Transverse colon (tissue), 4 donors: ENCODE data around the gene BHLHA9. TPM values are rescaled to one million over a fixed set of nuclear protein-coding genes. Genes with fewer than 3 reads are reported as not detected.

ENCODE experiments used
- DNase-seq: peaks from one replicate; pipeline ENCODE4 v3.0.0-alpha.2; 2019
- H3K27ac ChIP-seq, 4 donors: fragments of 200-600 bp; sonication (generic); 2 replicates each; pipeline ENCODE4 v1.5.1; 2016 to 2018; ENCODE audit warnings: inconsistent platforms in 4 of 4
- H3K27me3 ChIP-seq: fragments of 200-600 bp; sonication (generic); 2 replicates; pipeline ENCODE4 v1.5.1; 2017; ENCODE audit warnings: inconsistent platforms
- H3K36me3 ChIP-seq, 4 donors: fragments of 200-600 bp; sonication (generic); 2 replicates each; pipeline ENCODE4 v1.5.1; 2017 to 2019; ENCODE audit warnings: inconsistent platforms in 4 of 4
- H3K4me1 ChIP-seq, 4 donors: fragments of 200-600 bp; sonication (generic); 2 replicates each; pipeline ENCODE4 v1.5.1; 2017 to 2020; ENCODE audit warnings: inconsistent platforms in 4 of 4
- H3K4me3 ChIP-seq, 4 donors: fragments of 200-600 bp; sonication (generic); 1 replicate in 1 of 4; 2 replicates in 3 of 4; pipeline versions ENCODE4 v1.5.1 to v1.6.1; 2017 to 2019; ENCODE audit warnings: inconsistent platforms in 4 of 4
- H3K9me3 ChIP-seq, 2 donors: fragments of 200-600 bp; sonication (generic); 2 replicates each; pipeline ENCODE4 v1.5.1; 2017 to 2019; ENCODE audit warnings: inconsistent platforms in 2 of 2
- EP300 ChIP-seq: sonication (generic); formaldehyde crosslinking; IDR thresholded peaks from one replicate; pipeline ENCODE4 v1.6.1; 2017; ENCODE audit warnings: antibody characterized with exemption, low read depth
- POLR2A ChIP-seq: fragments of 450-650 bp; IDR thresholded peaks from one replicate; pipeline ENCODE4 v1.6.1; 2016; ENCODE audit warnings: antibody characterized with exemption, mild to moderate bottlenecking, moderate library complexity
- POLR2AphosphoS5 ChIP-seq, 3 donors: sonication (generic); formaldehyde crosslinking; IDR thresholded peaks; one replicate each; pipeline ENCODE4 v1.6.1; 2016; ENCODE audit warnings: antibody characterized with exemption in 3 of 3
- WGBS, 2 donors: methylation state at CpG; one replicate each; pipeline ENCODE4 v1.1.5; 2018; ENCODE audit warnings: low coverage in 1 of 2; 5-methylcytosine and 5-hydroxymethylcytosine counted together
- in situ Hi-C, 4 donors: fragments of 200-750 bp; cut with MboI; loops; one replicate each; pipeline versions ENCODE4 v1.15.0 to v1.15.1; 2017; ENCODE audit warnings: low sequenced_read_pairs in 3 of 4, low pct_ligation_motif_present in 1 of 4, low pct_unique_long_range_greater_than_20kb in 1 of 4
- intact Hi-C: fragments of 100-400 bp; cut with DNase I; formaldehyde crosslinking; loops from one replicate; pipeline ENCODE4 v1.15.1; 2023; ENCODE audit warnings: low total_unique reads
- total RNA-seq, 4 donors: library from RNA; depleted of rRNA; stranded (reverse); fragments of >200 nt; gene quantifications; one replicate each; pipeline ENCODE4 v1.1.0, GENCODE V29; 2016
- TF ChIP-seq, protein P1 (sequence below), 5 experiments: fragments of 200-600 bp in 3 of 5; fragments of 450-650 bp in 2 of 5; sonication (generic) in 3 of 5; IDR thresholded peaks; 1 replicate in 2 of 5; 2 replicates in 3 of 5; pipeline ENCODE4 v1.5.1; 2016 to 2017; ENCODE audit warnings: antibody characterized with exemption in 5 of 5, inconsistent platforms in 3 of 5, mild to moderate bottlenecking in 2 of 5, moderate library complexity in 1 of 5

Gene BHLHA9
- total RNA-seq, 4 donors from 2014 or later: not detected

DNA sequence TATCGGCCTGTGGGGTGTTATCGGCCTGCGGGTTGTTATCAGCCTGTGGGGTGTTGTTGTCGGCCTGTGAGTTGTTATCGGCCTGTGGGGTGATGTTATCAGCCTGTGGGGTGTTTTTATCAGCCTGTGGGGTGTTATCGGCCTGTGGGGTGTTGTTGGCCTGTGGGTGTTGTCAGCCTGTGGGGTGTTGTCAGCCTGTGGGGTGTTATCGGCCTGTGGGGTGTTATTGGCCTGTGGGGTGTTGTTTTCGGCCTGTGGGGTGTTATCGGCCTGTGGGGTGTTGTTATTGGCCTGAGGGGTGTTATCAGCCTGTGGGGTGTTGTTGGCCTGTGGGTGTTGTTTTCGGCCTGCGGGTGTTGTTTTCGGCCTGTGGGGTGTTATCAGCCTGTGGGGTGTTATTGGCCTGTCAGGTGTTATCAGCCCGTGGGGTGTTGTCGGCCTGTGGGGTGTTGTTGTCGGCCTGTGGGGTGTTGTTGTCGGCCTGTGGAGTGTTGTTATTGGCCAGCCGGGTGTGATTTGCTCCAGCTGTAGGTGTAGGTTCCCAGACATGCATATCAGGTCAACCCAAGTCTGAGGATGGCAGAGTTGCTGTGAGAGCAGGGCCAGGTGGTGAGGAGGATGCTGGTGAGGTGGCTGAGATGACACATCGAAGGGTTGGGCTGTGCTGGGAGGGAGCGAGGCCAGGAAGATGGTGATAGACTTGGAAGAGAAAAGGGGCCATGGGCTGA, 16.3 kb downstream of the BHLHA9 start:
- intact Hi-C loops (no loop called here), in situ Hi-C loops (no loop called here)
- DNase-seq: no peak
- no peaks in the 10 kb centered on the region for H3K27me3 ChIP-seq
- H3K4me1 ChIP-seq: no peaks in the 10 kb centered on the region
- no peaks in the 10 kb centered on the region for H3K9me3 ChIP-seq
- TF ChIP-seq POLR2AphosphoS5 (IDR thresholded peaks at IDR 0.05) (no peak), POLR2A (no peak), EP300 (no peak)
- TF ChIP-seq, protein P1, sequence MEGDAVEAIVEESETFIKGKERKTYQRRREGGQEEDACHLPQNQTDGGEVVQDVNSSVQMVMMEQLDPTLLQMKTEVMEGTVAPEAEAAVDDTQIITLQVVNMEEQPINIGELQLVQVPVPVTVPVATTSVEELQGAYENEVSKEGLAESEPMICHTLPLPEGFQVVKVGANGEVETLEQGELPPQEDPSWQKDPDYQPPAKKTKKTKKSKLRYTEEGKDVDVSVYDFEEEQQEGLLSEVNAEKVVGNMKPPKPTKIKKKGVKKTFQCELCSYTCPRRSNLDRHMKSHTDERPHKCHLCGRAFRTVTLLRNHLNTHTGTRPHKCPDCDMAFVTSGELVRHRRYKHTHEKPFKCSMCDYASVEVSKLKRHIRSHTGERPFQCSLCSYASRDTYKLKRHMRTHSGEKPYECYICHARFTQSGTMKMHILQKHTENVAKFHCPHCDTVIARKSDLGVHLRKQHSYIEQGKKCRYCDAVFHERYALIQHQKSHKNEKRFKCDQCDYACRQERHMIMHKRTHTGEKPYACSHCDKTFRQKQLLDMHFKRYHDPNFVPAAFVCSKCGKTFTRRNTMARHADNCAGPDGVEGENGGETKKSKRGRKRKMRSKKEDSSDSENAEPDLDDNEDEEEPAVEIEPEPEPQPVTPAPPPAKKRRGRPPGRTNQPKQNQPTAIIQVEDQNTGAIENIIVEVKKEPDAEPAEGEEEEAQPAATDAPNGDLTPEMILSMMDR (IDR thresholded peaks at IDR 0.05): no peak
- no peaks in the 10 kb centered on the region for H3K36me3 ChIP-seq
- WGBS, 2 donors: 85 to 96% methylated on average over 8 to 19 of the region's 19 CpGs
- H3K27ac ChIP-seq: no peak overlapping the region
- no peak overlapping the region for H3K4me3 ChIP-seq

DNA sequence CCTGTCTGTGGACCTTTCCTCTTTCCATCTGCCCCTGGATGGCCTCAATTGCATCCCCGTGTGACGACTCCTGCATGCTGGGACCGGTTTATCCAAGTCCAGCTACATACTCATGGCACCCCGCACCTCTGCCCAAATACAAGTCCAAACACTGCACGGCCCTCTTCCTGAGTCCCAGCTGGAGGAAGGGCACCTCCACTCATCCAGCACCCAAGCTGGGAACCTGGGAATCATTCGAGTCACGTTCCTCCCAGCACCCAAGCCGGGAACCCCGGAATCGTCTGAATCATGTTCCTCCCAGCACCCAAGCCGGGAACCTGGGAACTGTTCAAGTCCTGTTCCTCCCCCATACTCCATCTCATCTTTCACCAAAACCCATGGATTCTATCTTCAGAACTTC, 19.5 kb downstream of the BHLHA9 start:
- Histone ChIP-seq H3K27ac (no peak overlapping the region), H3K4me1 (no peaks in the 10 kb centered on the region), H3K27me3 (no peaks in the 10 kb centered on the region), H3K4me3 (no peak overlapping the region), H3K9me3 (no peaks in the 10 kb centered on the region), H3K36me3 (no peaks in the 10 kb centered on the region)
- in situ Hi-C loops (no loop called here), intact Hi-C loops (loop anchor here (5.0 kb wide), 1 partner anchor 1142 kb away; no protein-coding TSS in a partner anchor)
- 83 to 88% methylated on average over 2 to 11 of the region's 11 CpGs for WGBS, 2 donors
- no peak for TF ChIP-seq EP300
- TF ChIP-seq, protein P1 (IDR thresholded peaks at IDR 0.05): no peak
- no peak for TF ChIP-seq POLR2AphosphoS5 (IDR thresholded peaks at IDR 0.05)
- no peak for TF ChIP-seq POLR2A
- DNase-seq: no peak

DNA sequence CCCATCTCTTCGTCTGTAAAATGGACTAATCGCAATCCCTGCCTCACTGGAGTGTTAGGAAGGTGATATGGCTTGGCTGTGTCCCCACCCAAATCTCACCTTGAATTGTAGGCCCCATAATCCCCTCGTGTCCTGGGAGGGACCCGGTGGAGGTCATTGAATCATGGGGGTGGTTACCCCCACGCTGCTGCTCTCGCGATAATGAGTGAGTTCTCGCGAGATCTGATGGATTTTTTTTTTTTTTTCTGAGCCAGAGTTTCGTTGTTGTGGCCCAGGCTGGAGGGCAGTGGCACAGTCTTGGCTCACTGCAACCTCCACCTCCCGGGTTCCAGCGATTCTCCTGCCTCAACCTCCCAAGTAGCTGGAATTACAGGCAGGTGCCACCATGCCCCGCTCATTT, 20.4 kb downstream of the BHLHA9 start:
- no peaks in the 10 kb centered on the region for H3K27me3 ChIP-seq
- H3K9me3 ChIP-seq: no peaks in the 10 kb centered on the region
- 93 to 96% methylated on average over 6 to 13 of the region's 13 CpGs for WGBS, 2 donors
- H3K4me1 ChIP-seq: no peaks in the 10 kb centered on the region
- DNase-seq: no peak
- intact Hi-C loops (loop anchor here (5.0 kb wide), 1 partner anchor 1143 kb away; no protein-coding TSS in a partner anchor), in situ Hi-C loops (no loop called here)
- TF ChIP-seq POLR2A (no peak), POLR2AphosphoS5 (IDR thresholded peaks at IDR 0.05) (no peak), EP300 (no peak)
- no peaks in the 10 kb centered on the region for H3K36me3 ChIP-seq
- no peak overlapping the region for H3K27ac ChIP-seq
- H3K4me3 ChIP-seq: no peak overlapping the region

DNA sequence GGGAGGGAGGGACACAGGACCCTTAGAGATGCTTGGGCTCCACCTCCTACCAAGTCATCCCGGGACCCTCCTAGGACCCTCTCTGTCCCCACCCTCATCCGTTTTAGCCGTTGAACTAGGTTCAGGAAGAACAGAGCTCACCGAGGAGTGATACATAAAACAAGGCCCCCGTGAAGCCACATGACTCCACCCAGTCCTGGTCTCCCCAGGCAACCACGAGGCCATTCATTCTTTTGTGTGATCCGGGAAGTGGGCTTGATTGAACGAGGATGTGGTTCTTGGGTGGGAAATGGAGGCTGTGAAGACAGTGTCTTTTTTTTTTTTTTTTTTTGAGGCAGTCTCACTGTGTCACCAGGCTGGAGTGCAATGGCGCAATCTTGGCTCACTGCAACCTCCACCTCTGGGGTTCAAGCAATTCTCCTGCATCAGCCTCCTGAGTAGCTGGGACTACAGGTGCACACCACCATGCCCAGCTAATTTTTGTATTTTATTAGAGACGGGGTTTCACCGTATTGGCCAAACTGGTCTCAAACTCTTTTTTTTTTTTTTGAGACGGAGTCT, 24.0 kb downstream of the BHLHA9 start:
- Histone ChIP-seq H3K27ac (no peak overlapping the region), H3K27me3 (peaks cover 27% of the 10 kb centered on the region), H3K9me3 (no peaks in the 10 kb centered on the region), H3K4me1 (peaks cover 0 to 10% (median 3%) of the 10 kb centered on the region in 4 donors), H3K36me3 (no peaks in the 10 kb centered on the region), H3K4me3 (no peak overlapping the region)
- peak; percentile 52 for DNase-seq
- in situ Hi-C loops (no loop called here), intact Hi-C loops (loop anchor here (5.0 kb wide), 1 partner anchor 1147 kb away; no protein-coding TSS in a partner anchor)
- TF ChIP-seq EP300 (no peak), POLR2AphosphoS5 (IDR thresholded peaks at IDR 0.05) (no peak), POLR2A (no peak)
- TF ChIP-seq, protein P1 (IDR thresholded peaks at IDR 0.05): no peak
- 61% methylated on average over 12 of the region's 12 CpGs; no CpG with 5 or more reads in 1 of the 2 donors for WGBS, 2 donors
